GM19463 (cell line): ENCODE results near the gene EHD3.

Experiments
- ATAC-seq: cut with Tn5 transposase; IDR thresholded peaks from one replicate; pipeline ENCODE4 v1.9.1; 2021; ENCODE audit warnings: mild to moderate bottlenecking, moderate library complexity; ENCODE audit not compliant: unreplicated experiment

EHD3 gene

DNA sequence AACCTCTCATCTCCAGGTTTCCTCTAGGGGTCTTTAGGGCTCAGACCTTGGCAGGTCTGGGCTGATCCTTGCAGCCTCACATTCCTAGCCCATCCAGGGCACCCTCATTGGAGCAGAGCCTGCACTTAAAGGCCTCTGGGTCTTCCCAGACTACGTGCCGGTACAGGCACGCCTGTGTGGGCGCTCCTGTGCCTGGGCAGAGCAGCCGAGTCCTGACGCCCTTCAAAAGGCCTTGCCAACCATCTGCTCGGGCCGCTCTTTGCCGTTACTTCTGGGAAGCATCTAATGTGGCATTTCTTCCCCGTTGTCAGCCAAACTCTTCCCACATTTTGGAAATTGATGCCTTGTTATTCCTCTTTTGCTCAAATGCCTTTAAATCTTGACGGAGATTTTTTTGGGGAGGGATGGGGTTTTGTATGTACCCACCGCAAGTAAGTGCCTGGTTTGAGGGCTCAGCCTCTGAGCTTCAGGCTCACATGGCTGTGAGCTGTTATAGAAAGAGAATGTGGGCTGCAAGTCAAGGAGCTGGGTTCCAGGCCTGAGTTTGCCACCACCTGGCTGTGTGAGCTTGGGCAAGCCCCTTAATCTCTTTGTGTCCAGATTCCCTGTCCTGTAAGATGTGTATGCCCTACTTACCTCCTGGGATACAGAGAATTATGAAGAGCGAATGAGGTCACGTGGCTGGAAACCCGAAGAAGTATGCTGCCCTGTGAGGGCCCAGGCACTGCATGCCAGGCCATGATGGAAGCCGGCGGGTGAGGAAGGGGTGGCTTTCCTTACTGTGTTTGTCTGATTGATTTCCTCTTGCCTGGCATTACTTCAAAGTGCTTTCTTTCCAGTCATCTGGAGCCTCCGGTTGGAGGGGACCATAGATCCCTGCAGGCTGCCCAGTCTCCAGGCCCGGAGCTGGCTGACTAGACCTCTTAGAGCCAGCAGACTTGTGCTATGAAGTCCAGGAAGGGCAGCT lies 20.6 kb downstream of the EHD3 start:
- ATAC-seq, result no peak

- ATAC-seq, result peak; percentile 66
Measured at GRCh38 chr2:31255911-31256571, 22.1 kb downstream of the EHD3 start.

- ATAC-seq, result no peak
Measured at GRCh38 chr2:31256611-31257382, 22.8 kb downstream of the EHD3 start.

DNA sequence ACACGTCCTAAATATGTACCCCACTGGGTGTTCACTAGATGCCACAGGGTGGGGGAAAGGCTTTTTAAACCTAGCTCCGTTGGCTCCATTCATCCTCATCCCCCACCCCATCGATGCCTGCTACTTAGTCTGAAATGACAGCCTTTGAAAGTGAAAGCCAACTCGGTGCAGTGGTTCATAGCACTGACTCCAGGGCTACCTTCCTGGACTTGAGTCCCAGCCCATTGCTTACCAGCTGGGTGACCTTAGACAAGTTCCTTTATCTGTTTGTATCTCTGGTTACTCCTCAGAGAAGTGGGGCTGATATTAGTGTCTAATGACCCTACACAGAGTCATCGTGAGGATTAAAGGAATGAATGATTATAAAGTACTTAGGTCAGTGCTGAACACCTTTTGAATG lies 24.4 kb downstream of the EHD3 start:
- peak; percentile 39 for ATAC-seq

DNA sequence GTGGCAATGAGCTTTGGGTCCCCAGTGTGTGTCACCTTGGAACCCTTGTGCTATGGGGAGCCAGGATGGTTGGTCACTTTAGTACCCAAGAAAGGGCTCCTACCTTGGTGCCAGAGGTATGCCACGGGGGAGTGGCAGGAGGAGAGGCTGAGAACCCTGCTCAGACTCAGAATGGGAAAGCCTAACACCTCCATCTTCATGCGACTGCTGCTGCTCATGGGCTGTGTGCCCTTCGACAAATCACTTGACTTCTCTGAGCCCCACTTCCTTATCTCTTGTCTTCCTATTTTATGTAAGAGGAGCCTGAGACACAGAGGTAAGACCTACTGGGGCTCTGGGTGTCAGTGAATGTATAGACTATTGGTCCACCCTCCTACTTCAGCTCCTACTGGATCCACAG lies 25.1 kb downstream of the EHD3 start:
- no peak for ATAC-seq

DNA sequence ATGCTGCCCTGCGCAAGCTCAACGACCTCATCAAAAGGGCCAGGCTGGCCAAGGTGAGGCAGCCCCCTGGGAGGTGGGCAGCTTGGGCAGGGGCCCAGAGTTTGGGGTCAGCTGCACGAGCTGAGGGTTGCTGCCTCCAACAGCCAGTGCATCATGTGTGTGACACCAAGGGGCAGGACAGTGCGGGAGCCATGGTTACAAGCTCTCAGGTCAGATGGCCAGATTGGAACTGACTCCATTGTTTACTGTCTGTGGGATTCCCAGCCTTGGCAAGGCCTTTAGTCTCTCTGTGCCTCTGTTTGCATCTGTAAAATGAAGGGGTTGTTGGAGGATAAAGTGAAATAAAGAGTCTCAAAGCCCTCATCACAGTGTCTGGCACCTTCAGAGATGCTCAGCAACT lies 26.9 kb downstream of the EHD3 start:
- no peak for ATAC-seq

DNA sequence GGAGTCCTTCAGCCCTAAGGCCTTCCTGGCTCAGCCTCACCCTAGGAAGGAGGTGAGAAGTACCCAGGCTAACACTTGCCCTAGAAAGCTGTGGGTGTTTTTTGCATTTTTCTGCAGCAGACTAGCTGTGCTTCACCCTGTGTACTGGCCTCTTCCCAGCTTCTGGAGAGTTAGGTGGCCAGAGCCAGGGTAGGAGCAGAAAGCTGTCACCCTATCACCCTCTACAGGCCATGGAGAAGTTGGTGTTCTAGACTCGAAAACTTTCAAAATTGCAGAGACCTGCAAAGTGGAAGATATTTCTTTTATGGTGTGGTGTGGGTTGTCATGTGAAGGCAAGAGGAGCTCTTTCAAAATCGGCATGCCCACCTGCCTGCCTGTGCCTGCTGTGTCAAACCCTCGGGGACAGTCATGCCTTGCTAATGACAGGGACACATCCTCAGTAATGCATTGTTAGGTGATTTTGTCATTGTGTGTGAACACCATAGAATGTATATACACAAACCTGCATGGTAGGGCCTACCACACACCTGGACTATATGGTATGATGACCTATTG lies 29.8 kb downstream of the EHD3 start:
- no peak for ATAC-seq

DNA sequence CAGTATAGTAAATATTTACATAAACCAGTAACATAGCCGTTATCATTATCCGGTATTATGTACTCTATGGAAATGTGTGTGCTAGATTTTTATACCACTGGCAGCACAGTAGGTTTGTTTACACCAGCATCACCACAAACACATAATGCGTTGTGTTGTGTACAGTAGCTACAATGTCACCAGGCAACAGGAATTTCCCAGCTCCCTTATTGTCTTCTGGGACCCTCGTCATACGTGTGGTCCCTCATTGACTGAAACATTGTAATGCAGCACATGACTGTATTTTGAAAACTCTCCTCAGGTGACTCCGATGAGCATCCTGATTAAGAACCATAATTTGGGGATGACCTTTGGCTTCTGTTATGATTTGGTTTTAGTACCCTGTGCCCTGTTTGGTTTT lies 31.3 kb downstream of the EHD3 start:
- ATAC-seq, result no peak

DNA sequence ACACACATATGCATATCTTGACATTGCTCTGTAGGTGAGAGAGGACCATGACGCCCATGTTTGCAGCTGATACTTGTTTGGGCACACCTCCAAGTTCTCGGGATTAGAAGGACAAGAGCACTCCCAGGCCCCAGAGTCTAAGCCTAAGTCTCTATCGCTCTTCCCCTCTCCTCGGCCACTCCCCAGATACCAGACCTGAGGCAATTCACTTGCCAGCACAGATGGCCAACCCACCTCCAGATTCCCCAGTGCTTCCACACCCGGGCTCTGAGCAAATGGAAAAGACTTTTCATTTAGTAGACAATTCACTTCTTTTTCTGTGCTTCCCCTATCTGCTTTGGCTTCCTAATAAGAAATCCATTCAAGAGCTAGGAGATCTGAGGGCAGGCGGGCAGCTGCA lies 32.9 kb downstream of the EHD3 start:
- no peak for ATAC-seq

DNA sequence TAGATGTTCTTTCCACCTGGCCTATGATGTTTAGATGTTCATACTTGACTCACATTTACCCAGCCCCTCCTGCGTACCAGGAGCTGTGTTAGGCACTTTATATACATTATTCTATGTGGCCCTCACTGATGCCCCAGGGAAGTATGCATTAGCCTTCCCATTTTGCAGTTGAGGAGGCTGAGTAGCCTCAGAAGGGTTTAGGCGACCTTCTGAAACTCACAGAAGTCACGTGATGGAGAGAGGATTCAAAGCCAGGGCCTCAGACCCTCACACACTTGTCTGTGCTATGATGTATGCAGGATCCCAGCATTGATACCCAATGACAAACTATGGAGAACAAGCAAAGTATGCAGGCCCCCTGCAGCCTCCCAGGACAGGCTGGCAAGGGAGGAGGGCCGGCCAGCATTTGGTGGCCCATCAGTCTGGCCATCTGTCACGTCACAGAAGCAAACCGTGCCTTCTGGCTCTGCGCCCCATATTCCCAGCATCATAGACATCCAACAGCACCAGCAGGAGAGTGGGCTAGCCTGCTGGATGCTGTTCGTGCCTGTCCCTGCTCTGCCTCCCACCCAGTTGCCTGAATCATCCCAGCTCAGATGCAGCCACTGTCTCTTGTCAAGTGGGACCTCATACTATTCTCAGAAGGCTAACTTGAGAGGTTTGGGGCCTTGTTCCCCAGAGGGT lies 33.6 kb downstream of the EHD3 start:
- ATAC-seq, result no peak

GRCh38 chr2:31268344-31268743 lies 34.4 kb downstream of the EHD3 start:
- no peak for ATAC-seq

DNA sequence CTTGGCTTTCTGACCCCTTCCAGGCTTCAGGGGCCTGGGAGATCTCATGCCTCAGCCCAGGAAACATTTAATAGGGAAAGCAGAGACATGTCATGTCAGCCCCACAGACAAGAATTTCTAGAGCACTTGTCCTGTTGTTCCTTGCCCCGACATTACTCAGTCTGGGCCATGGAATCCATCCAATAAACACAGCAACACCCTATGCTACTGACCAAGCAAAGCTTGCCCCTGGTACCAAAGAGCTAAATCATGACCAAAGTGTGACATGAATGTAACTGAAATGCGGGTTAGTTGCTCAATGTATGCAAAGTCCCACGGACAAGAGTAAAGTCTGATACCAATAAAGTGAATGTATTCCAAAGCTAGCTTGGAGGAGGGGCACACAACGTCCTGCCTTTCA lies 35.1 kb downstream of the EHD3 start:
- ATAC-seq, result no peak

DNA sequence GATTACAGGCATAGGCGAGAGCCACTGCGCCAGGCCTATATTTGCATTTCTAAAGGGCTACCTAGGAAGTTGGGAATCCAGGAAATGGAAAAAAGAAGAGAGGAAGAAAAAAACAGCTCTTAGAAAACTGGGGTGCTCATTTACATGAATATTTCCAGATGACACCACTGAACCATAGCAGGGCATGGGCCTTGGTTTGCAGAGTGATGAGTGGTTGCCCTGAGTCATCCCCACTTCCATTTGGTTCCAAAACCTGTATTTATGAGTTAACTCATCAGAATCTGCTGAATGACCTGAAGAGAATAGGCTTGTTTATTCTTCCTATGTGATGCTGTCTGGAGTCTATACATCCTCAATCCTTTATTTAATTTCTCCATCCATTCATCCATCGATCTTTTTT lies 36.2 kb downstream of the EHD3 start:
- no peak for ATAC-seq

- ATAC-seq, result no peak
Measured at GRCh38 chr2:31270822-31271231, 36.9 kb downstream of the EHD3 start.

GRCh38 chr2:31271851-31272267 lies 37.9 kb downstream of the EHD3 start:
- no peak for ATAC-seq

GRCh38 chr2:31274401-31275075 lies 40.6 kb downstream of the EHD3 start:
- no peak for ATAC-seq

- ATAC-seq, result no peak
Measured at GRCh38 chr2:31275976-31276375, 42.0 kb downstream of the EHD3 start.

- no peak for ATAC-seq
Measured at GRCh38 chr2:31277621-31278020, 43.7 kb downstream of the EHD3 start.

GRCh38 chr2:31282634-31283033 lies 48.7 kb downstream of the EHD3 start:
- no peak for ATAC-seq
